ENCODE measurements around the gene OR6C76.
"Not testable (repeated sequence)": the region's sequence is repeated elsewhere in the genome, so short reads cannot be mapped to it uniquely, and the experiment has no call there.

OR6C76 gene

GRCh38 chr12:55425954-55426353 is at the start of gene OR6C76:
Gene OR6C76 (plus strand): TSS chr12:55426254. CDS start chr12:55426254, 0 bp downstream.
- no peak for DNase-seq (ENCODE audit: low read depth in 2 of 2, low spot score in 1 of 2)

- DNase-seq (ENCODE audit: low read depth in 2 of 2, low spot score in 1 of 2) = no peak
These were observed 40.2 kb upstream of the OR6C76 start for GRCh38 chr12:55385891-55386290.

GRCh38 chr12:55392032-55392795 is 33.8 kb upstream of the OR6C76 start:
- no peak for DNase-seq (ENCODE audit: low read depth in 2 of 2, low spot score in 1 of 2)

- DNase-seq (ENCODE audit: low read depth in 2 of 2, low spot score in 1 of 2) = no peak
These were observed 29.7 kb upstream of the OR6C76 start for GRCh38 chr12:55396326-55396725.

- no peak for DNase-seq (ENCODE audit: low read depth in 2 of 2, low spot score in 1 of 2)
These were observed 25.8 kb upstream of the OR6C76 start, which contains the start of gene OR6C65 for GRCh38 chr12:55400229-55400628. Gene OR6C65 (plus strand): TSS chr12:55400529. CDS start chr12:55400529, 0 bp downstream.

GRCh38 chr12:55407866-55408265 is 18.2 kb upstream of the OR6C76 start:
- no peak for DNase-seq (ENCODE audit: low read depth in 2 of 2, low spot score in 1 of 2)

GRCh38 chr12:55409133-55409532 is 16.9 kb upstream of the OR6C76 start:
- DNase-seq (ENCODE audit: low read depth in 2 of 2, low spot score in 1 of 2) = not testable (repeated sequence)

- DNase-seq (ENCODE audit: low read depth in 2 of 2, low spot score in 1 of 2) = not testable (repeated sequence)
These were observed 13.9 kb upstream of the OR6C76 start for GRCh38 chr12:55412138-55412537.

GRCh38 chr12:55413498-55414388 is 12.3 kb upstream of the OR6C76 start:
- DNase-seq (ENCODE audit: low read depth in 2 of 2, low spot score in 1 of 2) = not testable (repeated sequence)

GRCh38 chr12:55414396-55414823 is 11.6 kb upstream of the OR6C76 start:
- not testable (repeated sequence) for DNase-seq (ENCODE audit: low read depth in 2 of 2, low spot score in 1 of 2)

- DNase-seq (ENCODE audit: low read depth in 2 of 2, low spot score in 1 of 2) = not testable (repeated sequence)
These were observed 11.2 kb upstream of the OR6C76 start for GRCh38 chr12:55414889-55415288.

GRCh38 chr12:55416961-55417360 is 9.1 kb upstream of the OR6C76 start:
- DNase-seq (ENCODE audit: low read depth in 2 of 2, low spot score in 1 of 2) = no peak

- no peak for DNase-seq (ENCODE audit: low read depth in 2 of 2, low spot score in 1 of 2)
These were observed 5.6 kb upstream of the OR6C76 start for GRCh38 chr12:55420307-55420962.

GRCh38 chr12:55428331-55429243 is 2.5 kb downstream of the OR6C76 start:
- no peak for DNase-seq (ENCODE audit: low read depth in 2 of 2, low spot score in 1 of 2)

- DNase-seq (ENCODE audit: low read depth in 2 of 2, low spot score in 1 of 2) = not testable (repeated sequence)
These were observed 15.2 kb downstream of the OR6C76 start for GRCh38 chr12:55441233-55441632.

GRCh38 chr12:55443776-55444175 is 17.7 kb downstream of the OR6C76 start, which contains the start of gene OR6C2:
Gene OR6C2 (plus strand): TSS chr12:55444076. CDS start chr12:55452214, 8,138 bp downstream.
- DNase-seq (ENCODE audit: low read depth in 2 of 2, low spot score in 1 of 2) = no peak

GRCh38 chr12:55445357-55445756 is 19.3 kb downstream of the OR6C76 start:
- no peak for DNase-seq (ENCODE audit: low read depth in 2 of 2, low spot score in 1 of 2)

- DNase-seq (ENCODE audit: low read depth in 2 of 2, low spot score in 1 of 2) = no peak
These were observed 20.3 kb downstream of the OR6C76 start for GRCh38 chr12:55446326-55446725.

- no peak for DNase-seq (ENCODE audit: low read depth in 2 of 2, low spot score in 1 of 2)
These were observed 22.8 kb downstream of the OR6C76 start for GRCh38 chr12:55448825-55449224.

GRCh38 chr12:55464926-55465325 is 38.9 kb downstream of the OR6C76 start:
- not testable (repeated sequence) for DNase-seq (ENCODE audit: low read depth in 2 of 2, low spot score in 1 of 2)

Measured in stimulated activated CD8-positive, alpha-beta memory T cell treated with anti-CD3 and anti-CD28 coated beads, Interleukin-4, amount 100 ng/mL, for 1 hour (primary cell).